Stimulated activated CD4-positive, alpha-beta T cell treated with anti-CD3 and anti-CD28 coated beads, TNF-alpha, amount 100 ng/mL, for 48 hours (primary cell): Measurements from ENCODE around the gene PEX26.
"Not testable (repeated sequence)": the region's sequence is repeated elsewhere in the genome, so short reads cannot be mapped to it uniquely, and the experiment has no call there.

ENCODE experiments used
- DNase-seq, 3 donors: peaks; one replicate each; pipeline ENCODE4 v3.0.0-alpha.2; 2020; ENCODE audit warnings: low read depth in 3 of 3

The PEX26 gene

GRCh38 chr22:18119409-18120110 is 41.8 kb downstream of the PEX26 start:
- DNase-seq = no peak

GRCh38 chr22:18120857-18121256 is 43.1 kb downstream of the PEX26 start:
- DNase-seq = no peak

GRCh38 chr22:18121506-18121905 is 43.7 kb downstream of the PEX26 start:
- DNase-seq = no peak

- DNase-seq = no peak
These were observed 44.3 kb downstream of the PEX26 start for GRCh38 chr22:18121954-18122554.

- not testable (repeated sequence) for DNase-seq
These were observed 45.8 kb downstream of the PEX26 start for GRCh38 chr22:18123476-18124025.

GRCh38 chr22:18126606-18127005 is 48.8 kb downstream of the PEX26 start:
- DNase-seq = no peak

- no peak for DNase-seq
These were observed 52.2 kb downstream of the PEX26 start for GRCh38 chr22:18130018-18130417.

- DNase-seq = no peak
These were observed 53.1 kb downstream of the PEX26 start for GRCh38 chr22:18130699-18131429.

- no peak for DNase-seq
These were observed 55.7 kb downstream of the PEX26 start for GRCh38 chr22:18133452-18133851.

- DNase-seq = no peak
These were observed 59.0 kb downstream of the PEX26 start for GRCh38 chr22:18136563-18137320.

GRCh38 chr22:18141004-18141403 is 63.2 kb downstream of the PEX26 start:
- not testable (repeated sequence) for DNase-seq

GRCh38 chr22:18144105-18144504 is 66.3 kb downstream of the PEX26 start:
- DNase-seq = no peak

- DNase-seq = no peak
These were observed 68.0 kb downstream of the PEX26 start for GRCh38 chr22:18145676-18146388.

- no peak for DNase-seq
These were observed 68.6 kb downstream of the PEX26 start for GRCh38 chr22:18146389-18146753.

GRCh38 chr22:18147791-18148190 is 70.0 kb downstream of the PEX26 start:
- no peak for DNase-seq

GRCh38 chr22:18148293-18148965 is 70.6 kb downstream of the PEX26 start:
- DNase-seq = no peak

GRCh38 chr22:18152519-18152918 is 74.7 kb downstream of the PEX26 start:
- DNase-seq = no peak

- DNase-seq = no peak
These were observed 77.1 kb downstream of the PEX26 start for GRCh38 chr22:18154821-18155390.
